SU-DHL-6 (cell line): ENCODE results near the gene DPH7.

ENCODE experiments used
- H2AFZ ChIP-seq: fragments of 200-600 bp; sonication (generic); 2 replicates; pipeline ENCODE4 v1.6.1; 2014; ENCODE audit warnings: low read depth, mild to moderate bottlenecking, moderate library complexity, mixed read lengths, antibody characterized with exemption, low read length; ENCODE audit not compliant: severe bottlenecking
- H3F3A ChIP-seq: fragments of 200-600 bp; shearing (Covaris generic); 2 replicates; pipeline ENCODE4 v1.6.0; 2016; ENCODE audit warnings: antibody characterized with exemption, mild to moderate bottlenecking; ENCODE audit not compliant: insufficient read depth
- H3K27ac ChIP-seq: fragments of 200-600 bp; sonication (generic); 2 replicates; pipeline ENCODE4 v1.5.1; 2016; ENCODE audit warnings: low read depth, mild to moderate bottlenecking, low read length, moderate library complexity, mixed read lengths
- H3K27me3 ChIP-seq: fragments of 200-600 bp; sonication (generic), shearing (Covaris generic); 2 replicates; pipeline ENCODE4 v1.6.0; 2014; ENCODE audit warnings: mild to moderate bottlenecking, low read length
- H3K36me3 ChIP-seq: fragments of 200-600 bp; sonication (generic); 2 replicates; pipeline ENCODE4 v1.6.1; 2014; ENCODE audit warnings: mild to moderate bottlenecking, low read length, mixed read lengths
- H3K4me2 ChIP-seq: fragments of 300-600, 200-600 bp; shearing (Covaris generic), sonication (generic); 2 replicates; pipeline ENCODE4 v1.6.0; 2014; ENCODE audit warnings: low read length, low read depth, mild to moderate bottlenecking; ENCODE audit not compliant: poor library complexity, severe bottlenecking
- H3K4me3 ChIP-seq: fragments of 200-600 bp; sonication (generic); 2 replicates; pipeline ENCODE4 v1.5.1; 2014; ENCODE audit warnings: antibody characterized with exemption, low read length, mild to moderate bottlenecking, mixed read lengths; ENCODE audit not compliant: insufficient read depth, poor library complexity, severe bottlenecking
- H3K79me2 ChIP-seq: fragments of 200-600 bp; sonication (generic); 2 replicates; pipeline ENCODE4 v1.6.1; 2014; ENCODE audit warnings: mild to moderate bottlenecking, low read length, moderate library complexity; ENCODE audit not compliant: insufficient read depth
- H3K9ac ChIP-seq: fragments of 200-600 bp; sonication (generic); 2 replicates; pipeline ENCODE4 v1.7.0; 2014; ENCODE audit warnings: mild to moderate bottlenecking, low read length
- H3K9me2 ChIP-seq: fragments of 200-600 bp; sonication (generic); replicated peaks from 2 replicates; pipeline ENCODE4 v1.6.1; 2014; ENCODE audit warnings: low read length; ENCODE audit not compliant: insufficient read depth
- H3K9me3 ChIP-seq: fragments of 200-600 bp; sonication (generic); 2 replicates; pipeline ENCODE4 v1.6.1; 2014; ENCODE audit warnings: low read length, mixed read lengths; ENCODE audit not compliant: insufficient read depth
- H4K20me1 ChIP-seq: fragments of 200-600 bp; sonication (generic); 2 replicates; pipeline ENCODE4 v1.6.1; 2014; ENCODE audit warnings: low read depth, mild to moderate bottlenecking, antibody characterized with exemption, low read length, moderate library complexity, mixed read lengths
- CTCF ChIP-seq: fragments of 200-600 bp; sonication (generic); IDR thresholded peaks from one replicate; pipeline ENCODE4 v1.5.1; 2017; ENCODE audit warnings: antibody characterized with exemption, mild to moderate bottlenecking, low read length, moderate library complexity; ENCODE audit not compliant: insufficient read depth, poor library complexity, severe bottlenecking
- EZH2phosphoT487 ChIP-seq: fragments of 200-600 bp; sonication (generic), shearing (Covaris generic); conservative IDR thresholded peaks from 2 replicates; pipeline ENCODE4 v1.6.1; 2018; ENCODE audit warnings: mild to moderate bottlenecking, antibody characterized with exemption, low read length, moderate library complexity, mixed read lengths

The DPH7 gene

GRCh38 chr9:137582286-137582860, 3.6 kb upstream of the DPH7 start:
- Histone ChIP-seq H3K27ac (no peak overlapping the region), H2AFZ (no peak overlapping the region), H3K9me3 (no peaks in the 10 kb centered on the region), H4K20me1 (no peaks in the 10 kb centered on the region; the same call in 1 of the 2 replicates), H3K9ac (no peak overlapping the region), H3K4me2 (no peak overlapping the region), H3K9me2 (no peaks in the 10 kb centered on the region), H3K4me3 (no peak overlapping the region), H3K27me3 (no peaks in the 10 kb centered on the region), H3K79me2 (peaks cover 13% of the 10 kb centered on the region), H3F3A (0 out of 2 replicates have a peak, but pooled peaks cover 2% of the 10 kb centered on the region), H3K36me3 (no peaks in the 10 kb centered on the region)
- TF ChIP-seq EZH2phosphoT487, result no peak
- no peak for TF ChIP-seq CTCF

- Histone ChIP-seq H4K20me1 (no peaks in the 10 kb centered on the region; the same call in 1 of the 2 replicates), H2AFZ (no peak overlapping the region), H3K4me2 (no peak overlapping the region), H3K9me3 (no peaks in the 10 kb centered on the region), H3K9ac (no peak overlapping the region), H3K27me3 (no peaks in the 10 kb centered on the region), H3K9me2 (no peaks in the 10 kb centered on the region), H3K79me2 (peaks cover 20% of the 10 kb centered on the region), H3K36me3 (no peaks in the 10 kb centered on the region), H3K27ac (no peak overlapping the region), H3F3A (0 out of 2 replicates have a peak, but pooled peaks cover 8% of the 10 kb centered on the region), H3K4me3 (no peak overlapping the region)
- TF ChIP-seq CTCF (no peak), EZH2phosphoT487 (no peak)
These were observed 2.9 kb upstream of the DPH7 start for GRCh38 chr9:137581361-137582285.

- H2AFZ ChIP-seq, result no peak overlapping the region
- H3K9ac ChIP-seq, result no peak overlapping the region
These were observed 2.2 kb upstream of the DPH7 start for GRCh38 chr9:137580954-137581322.

More at GRCh38 chr9:137580954-137581322, 2.2 kb upstream of the DPH7 start:
- Histone ChIP-seq H4K20me1 (no peaks in the 10 kb centered on the region; the same call in 1 of the 2 replicates), H3K4me3 (no peak overlapping the region), H3K27me3 (no peaks in the 10 kb centered on the region), H3K9me2 (no peaks in the 10 kb centered on the region), H3K36me3 (no peaks in the 10 kb centered on the region), H3K9me3 (no peaks in the 10 kb centered on the region), H3K27ac (no peak overlapping the region), H3K79me2 (peaks cover 23% of the 10 kb centered on the region), H3K4me2 (no peak overlapping the region), H3F3A (0 out of 2 replicates have a peak, but pooled peaks cover 8% of the 10 kb centered on the region)
- TF ChIP-seq CTCF, result no peak
- no peak for TF ChIP-seq EZH2phosphoT487
